GM19455 (cell line): ENCODE results near the gene NCKAP5.

Source experiments
- ATAC-seq: cut with Tn5 transposase; IDR thresholded peaks from one replicate; pipeline ENCODE4 v1.9.1; 2021; ENCODE audit not compliant: unreplicated experiment

The NCKAP5 gene

DNA sequence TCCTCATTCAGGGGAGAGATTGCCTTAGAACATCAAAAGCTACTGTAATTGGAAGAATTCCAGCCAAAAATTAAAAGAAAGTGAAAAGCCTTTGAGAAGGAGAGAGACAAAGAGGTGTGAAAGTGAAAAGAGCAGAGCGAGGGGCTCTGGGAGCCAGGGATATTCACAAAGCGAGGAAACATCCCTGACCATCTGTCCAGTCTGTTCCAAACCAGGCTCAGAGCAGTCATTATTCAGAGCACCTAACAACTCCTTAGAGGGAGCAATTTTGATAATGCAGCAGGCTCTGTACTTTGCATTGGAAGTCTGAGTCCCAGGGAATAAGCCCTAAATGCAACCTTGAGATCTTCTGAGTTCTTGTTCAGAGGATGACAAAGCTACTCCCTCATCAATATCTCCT, 779.2 kb downstream of the NCKAP5 start:
- no peak for ATAC-seq

DNA sequence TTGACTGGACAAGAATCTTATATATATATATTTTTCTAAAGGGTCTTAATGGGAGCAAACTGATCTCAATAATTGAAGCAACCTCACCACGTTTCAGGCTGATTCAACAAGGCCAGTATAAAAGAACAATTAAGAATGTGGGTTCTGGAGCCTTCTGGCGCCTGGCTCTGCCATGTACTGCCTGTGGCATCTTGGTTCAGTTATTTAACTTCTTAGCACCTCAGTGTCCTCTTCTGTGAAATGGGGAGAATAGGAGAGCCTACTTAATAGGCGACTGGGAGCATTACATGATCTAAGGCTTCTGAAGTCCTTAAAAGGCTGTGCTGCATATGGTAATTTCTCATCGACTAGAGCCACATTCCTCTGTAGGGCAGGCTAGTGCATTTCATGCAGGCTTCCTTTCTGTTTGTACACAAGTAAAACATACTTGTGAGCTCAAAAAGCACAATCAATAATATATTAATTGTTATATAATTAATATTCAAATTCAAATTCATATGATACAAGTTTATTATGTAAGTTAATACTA, 779.9 kb downstream of the NCKAP5 start:
- no peak for ATAC-seq

DNA sequence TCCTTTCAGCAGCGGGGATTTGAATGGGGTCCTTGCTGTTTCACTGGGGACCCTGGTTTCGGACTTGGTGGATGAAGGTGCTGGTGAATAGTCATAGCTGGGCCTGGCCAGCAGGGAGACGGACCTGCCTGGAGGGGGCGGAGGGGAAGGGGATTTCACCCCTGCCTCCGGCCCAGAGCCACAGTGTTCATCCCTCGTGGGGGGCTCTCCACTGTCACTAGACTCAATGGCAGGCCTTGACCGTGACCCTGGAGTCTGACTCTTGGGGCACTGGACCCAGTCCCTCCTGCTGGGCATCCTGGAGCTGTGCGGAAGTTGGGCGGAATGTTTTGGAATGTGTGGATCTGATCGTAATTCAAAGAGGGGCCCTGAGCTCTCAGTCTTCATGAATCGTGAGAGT, 784.4 kb downstream of the NCKAP5 start:
- ATAC-seq: no peak

DNA sequence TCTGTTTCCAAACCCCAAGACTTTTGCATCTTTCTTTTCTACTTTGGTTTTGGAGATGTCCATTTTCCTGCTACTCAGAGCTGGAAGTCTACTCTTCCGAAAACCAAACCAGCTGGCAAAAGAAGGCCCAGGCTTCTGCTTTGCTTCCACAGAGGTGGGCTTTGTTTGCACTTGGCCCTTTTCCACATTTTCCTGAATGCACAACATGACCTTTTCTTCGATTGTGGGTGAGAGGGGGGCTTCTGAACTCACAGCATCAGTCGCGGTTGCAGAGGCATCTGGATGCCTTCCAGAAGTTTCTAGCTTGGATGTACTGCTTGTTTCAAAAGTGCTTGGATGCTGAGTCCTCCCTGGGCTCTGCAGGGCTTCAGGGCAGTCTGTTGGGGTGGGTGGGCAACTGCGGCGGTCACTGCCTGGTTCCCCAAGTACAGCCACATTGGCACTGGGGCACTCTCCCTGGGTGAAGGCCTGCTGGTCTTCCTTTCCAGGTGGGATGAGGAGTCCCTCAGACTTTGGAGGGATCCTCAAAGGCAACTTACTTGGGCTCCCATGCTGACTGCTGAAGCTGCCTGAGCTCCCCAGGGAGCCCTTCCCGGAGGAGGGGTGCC, 786.0 kb downstream of the NCKAP5 start:
- ATAC-seq: no peak

DNA sequence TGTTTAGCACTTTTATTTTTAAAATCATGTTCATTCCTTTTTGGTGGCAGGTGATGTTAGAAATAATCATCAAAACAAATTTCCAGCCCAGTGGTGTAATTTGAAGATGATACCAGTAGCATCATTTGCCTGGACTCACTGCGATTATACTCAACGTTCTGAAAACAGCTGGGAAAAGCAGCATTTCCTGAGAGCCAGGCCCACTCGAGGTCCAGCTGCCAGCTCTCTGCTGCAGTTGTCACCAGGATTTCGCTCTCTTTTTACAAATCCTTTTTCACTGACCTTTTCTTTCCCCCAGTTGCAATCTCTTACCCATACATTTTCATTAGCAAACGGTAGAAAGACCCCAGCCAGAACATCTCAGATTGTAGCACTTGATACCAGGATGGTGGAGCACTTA, 787.6 kb downstream of the NCKAP5 start:
- ATAC-seq: no peak

DNA sequence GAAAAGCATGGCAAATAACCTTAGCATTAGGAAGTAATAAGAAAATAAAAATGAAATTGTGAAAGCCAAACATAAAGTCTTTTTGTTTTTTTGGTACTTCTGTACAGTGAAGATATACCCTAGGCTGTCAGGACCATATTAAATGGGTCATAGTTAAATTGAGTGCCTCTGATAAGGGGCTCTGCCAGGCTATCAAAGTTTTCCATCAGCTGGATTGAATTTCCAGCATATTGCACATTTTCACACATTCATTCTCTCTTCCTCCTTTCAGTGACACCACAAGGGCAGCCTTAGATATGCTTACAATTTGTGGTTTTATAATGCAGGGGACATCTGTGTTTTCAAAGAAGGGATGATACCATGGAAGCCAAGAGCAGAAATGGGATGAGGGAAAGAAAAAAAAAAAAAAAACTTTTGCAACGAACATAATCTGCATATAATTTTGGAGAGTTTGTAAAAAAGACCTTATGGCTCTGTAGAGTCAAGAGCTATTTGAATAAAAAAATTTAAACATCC, 789.0 kb downstream of the NCKAP5 start:
- no peak for ATAC-seq

DNA sequence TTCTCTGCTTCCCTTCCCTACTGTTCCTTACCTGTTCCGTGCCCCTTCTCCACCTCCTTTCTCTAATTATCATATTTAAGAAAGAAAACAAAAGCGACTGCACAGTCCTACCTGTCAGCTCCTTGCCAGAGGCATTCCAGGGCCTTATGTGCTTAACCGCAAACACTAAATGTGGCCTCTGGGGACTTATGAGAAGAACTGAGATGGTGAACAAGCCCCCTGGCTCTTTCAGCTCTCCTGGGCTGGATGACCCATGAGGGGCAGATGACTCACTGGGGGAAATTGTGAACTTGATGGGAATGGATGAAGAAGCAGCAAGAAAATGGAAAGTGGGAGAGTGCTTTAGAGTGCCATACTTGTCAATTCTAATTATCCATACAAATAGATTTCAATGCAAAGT, 792.0 kb downstream of the NCKAP5 start:
- no peak for ATAC-seq

DNA sequence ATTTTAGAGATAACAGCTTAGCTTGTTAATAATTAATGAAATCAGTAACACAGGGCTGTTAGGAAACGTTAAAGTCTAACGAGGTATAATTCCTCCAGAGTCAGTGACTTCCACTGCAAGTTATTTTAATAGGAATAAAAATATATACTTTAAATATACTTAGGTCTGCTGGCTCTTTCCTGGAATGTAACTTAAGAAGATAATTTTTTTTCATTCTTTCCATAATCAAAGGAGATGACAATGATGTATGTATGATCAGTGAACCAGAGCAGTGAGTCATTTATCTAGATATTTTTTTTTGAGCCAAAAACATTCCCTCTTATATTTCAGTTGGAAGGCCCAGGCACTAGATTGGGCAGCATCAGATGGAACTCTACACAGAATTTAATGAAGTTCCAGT, 794.1 kb downstream of the NCKAP5 start:
- no peak for ATAC-seq

DNA sequence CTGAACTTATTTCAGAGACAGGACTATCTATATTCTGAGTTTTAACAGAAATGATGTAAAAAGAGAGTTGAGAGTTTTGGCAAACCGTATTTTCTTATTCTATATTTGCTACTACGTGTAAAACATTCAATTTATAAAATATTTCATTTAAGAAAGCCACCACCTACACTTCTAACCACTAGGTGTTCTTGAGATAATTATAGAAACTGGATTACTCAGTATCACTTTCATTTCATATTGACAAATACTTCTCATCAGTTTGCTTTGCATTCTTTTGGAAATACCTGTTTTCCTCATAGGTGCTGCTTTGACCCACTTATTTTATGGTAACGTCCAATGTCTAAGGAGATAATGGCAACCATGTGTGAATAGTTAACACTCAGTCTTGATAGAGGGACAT, 794.9 kb downstream of the NCKAP5 start:
- no peak for ATAC-seq

DNA sequence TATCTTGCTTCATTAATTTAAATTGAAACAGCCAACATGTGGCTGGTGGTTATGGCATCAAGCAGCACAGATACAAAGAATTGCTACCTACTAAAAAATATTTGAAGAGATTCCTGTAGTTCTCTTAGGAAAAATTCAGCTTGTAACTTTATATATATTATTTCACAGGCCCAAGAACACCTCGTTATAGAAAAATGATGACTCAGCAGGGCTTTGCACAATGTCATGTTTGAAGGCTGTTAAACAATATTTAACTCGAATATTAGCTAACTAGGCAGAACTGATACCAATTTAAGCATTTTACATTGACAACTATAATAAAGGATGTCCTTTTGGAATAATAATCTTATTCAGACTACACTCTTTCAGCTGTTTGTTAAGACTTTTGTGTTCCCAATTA, 795.9 kb downstream of the NCKAP5 start:
- no peak for ATAC-seq

DNA sequence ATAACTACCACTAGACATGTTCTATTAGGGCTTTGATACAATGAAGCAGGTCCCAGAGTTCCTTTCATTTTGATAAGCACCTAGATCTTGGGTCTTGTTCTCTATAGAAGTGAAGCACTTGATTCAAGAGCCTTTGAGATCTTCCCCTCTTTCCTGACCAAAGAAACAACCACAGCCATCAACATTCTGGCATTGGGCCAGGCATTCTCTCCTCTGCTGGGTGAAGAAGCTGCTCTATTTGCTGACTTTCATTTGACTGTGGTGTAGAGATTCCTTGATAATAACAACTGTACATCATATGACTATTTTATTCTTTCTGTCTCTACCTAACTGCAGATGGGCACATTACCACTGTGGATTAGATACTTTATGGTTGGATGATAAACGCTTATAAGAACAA, 801.7 kb downstream of the NCKAP5 start:
- no peak for ATAC-seq

DNA sequence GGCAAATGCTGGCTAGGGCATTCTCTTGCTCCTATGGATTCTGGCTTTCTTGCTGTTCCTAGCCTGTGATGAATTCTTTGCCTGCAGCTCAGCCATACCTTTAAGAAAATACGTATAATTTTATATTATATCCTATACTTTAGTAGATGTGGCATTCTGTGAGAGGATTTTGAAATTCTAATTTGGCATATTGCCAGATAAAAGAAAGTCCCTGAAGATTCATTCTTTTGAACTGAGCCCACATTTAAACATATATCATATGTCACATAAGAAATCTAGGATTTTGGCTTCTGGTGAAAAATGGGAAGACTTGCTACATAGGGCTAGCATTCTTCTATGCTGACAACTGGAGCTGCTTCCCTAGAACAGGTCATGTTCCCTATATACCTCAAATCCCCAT, 806.8 kb downstream of the NCKAP5 start:
- ATAC-seq: no peak

DNA sequence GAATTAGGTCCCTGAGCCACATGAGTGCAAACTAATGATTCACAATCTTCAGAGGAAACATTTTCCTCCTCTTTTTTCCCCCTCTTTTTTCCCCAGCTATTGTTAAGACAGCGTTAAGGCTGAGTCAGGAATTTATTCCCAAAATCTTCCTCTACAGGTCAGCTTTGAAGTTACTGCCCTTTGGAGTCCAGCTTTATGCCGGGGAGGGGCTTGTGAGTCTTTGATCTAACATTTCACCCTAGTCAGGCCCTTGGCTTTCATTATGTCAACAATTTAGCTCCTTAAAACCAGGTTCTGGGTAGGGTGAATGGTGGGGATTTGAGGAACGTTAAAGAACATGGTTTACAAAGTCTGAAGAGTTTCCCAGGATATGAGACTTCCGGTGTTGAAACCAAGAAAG, 807.3 kb downstream of the NCKAP5 start:
- ATAC-seq: no peak

DNA sequence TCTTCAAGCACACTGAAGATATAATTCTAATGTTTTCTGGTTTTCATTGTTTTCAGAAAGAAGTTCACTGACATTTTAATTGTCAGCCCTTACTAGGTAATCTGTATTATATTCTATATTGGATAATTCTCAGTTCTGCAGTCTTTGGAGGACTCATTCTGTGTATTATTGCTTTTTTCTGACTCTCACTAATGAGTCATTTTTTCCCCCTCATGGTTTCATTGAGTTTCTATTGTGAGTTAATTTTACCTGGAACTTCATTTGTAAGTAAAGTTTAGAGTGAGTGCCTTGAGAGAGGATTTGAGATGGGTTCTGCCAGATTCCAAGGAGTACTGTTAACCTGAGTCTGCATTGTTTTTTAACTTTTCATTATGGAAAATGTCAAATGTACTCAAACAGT, 807.9 kb downstream of the NCKAP5 start:
- ATAC-seq: no peak

DNA sequence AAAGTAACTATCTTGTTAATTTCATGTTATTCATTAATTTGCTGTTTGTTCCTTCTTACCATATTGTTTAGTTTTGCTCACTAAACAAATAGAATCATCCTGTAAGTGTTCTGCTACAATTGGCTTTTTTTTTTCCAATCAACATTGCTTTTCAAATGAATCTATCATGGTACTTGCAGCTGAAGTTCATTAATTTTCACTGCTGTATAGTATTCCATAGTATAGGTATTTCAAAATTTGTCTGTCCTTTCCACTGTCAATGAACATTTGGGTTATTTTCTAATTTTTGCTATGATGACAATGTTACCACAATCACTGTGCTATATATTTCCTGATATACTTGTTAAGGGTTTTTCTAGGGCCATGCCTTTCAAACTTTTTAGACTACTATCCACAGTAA, 809.3 kb downstream of the NCKAP5 start:
- no peak for ATAC-seq

DNA sequence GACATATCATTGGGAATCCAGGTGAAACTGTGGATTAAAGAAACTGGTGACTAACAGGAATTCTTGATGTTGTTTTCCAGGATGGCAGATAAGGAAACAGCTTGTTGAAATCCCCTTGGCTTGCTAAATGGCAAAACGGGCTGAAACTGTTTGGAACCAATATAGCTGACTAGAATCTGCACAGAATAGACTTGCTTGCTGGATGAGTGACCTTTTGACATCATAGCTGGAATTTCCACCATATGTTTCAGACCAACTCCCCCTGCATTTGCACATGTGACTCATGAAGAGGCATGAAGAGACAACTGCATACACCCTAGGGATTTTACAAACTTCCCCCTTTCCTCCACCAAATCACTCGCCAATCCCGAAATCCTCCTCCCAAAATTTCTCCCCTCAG, 810.6 kb downstream of the NCKAP5 start:
- ATAC-seq: no peak

DNA sequence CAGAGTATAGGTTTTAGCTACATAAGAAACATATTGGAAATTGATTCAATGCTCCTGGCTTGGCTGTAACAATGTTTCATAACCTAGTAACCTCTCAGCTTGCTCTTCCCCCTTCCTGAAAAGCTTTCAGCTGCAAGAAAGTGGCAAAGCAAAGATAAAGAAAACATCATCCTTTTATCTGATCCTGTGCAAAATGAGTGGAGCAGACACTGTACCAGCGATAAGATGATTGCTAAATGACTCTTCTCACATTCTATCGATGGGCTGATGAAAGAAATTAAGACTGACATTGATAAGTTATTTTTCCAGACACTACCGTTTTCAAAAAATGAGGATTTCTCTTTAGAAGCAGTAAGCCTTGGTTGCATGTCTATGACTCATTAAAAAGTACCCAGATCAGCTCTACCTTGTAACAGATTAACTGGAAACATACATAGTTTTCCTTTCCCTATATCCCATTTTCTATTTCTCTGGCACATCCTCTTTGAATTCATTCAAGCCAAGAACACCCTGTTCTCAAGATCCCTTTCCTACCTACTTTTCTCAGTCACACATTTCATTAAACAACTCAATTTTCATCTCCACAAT, 811.2 kb downstream of the NCKAP5 start:
- ATAC-seq: no peak

DNA sequence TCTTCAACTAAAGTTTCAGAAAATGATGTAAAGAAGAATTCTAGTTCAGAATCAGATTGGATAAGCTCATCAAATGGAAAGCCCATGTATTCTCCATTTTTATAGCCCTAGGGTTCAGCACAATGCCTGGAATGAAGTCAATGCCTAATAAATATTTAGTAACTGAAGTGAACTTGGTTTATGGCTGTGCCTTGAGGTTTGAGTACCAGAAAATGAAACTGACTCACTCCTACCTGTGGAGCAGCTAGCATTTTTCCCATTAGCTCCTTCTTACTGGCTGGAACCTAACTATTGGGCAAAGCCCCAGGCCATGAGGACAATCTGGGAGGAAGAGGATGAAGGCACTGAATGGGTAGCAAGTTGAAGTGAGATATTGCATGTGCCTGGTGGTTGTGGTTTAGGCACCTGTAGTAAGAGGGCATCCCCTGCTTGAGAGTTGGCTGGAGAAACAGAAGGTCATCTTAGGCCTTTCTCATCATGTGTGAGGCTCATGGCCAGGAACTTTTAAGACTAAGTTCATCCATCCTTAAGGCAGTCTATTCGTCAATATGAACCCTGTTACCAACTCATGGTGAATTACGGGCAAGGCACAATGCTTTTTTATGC, 813.3 kb downstream of the NCKAP5 start:
- no peak for ATAC-seq

DNA sequence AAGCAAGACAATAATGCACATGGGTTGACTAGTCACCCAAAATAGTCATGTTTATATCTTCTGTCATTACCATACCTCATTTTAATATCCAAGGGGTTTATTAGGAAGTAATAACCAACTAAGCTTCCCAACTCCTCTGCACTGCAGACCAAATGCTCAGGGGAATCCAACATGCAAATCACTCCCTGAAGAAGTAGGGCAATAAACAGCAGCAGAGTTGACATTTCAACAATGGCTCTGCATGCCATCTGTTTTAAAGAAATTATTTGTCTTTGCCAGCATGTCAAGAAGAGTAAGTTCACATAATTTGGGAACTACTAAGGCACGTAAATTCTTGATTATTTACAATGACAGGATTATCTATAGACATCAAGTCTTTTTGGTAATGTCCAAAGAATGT, 813.9 kb downstream of the NCKAP5 start:
- no peak for ATAC-seq

DNA sequence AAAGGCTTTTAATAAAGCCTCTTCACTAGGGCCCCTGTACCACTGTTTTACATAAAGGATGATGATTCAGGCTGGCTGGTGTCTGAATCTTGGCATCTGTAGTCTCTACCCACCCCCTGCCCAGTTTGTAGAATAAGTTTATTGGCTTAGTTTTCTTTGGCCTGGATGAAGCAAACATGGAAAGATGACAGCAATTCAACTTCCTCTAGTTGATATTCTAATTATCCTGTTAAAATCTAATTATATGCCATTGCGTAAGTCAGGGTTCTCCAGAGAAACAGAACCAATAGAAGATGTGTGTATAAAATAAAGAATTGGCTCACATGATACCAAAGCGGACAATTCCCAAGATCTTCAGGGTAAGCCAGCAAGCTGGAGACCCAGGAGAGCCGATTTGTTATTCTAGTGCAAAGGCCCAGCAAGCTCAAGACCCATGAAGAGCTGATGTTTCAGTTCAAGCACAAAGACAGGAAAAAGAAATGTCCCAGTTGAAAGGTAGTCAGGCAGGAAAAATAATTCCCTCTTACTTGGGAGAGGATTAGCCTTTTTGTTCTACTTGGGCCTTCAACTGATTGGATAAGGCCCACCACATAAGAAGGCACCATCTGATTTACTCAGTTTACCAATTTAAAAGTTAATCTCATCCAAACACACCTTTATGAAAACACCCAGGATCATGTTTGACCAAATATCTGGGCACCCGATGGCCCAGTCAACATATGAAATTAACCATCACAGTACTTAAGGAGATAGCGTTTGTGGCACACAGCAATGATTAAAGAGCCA, 815.6 kb downstream of the NCKAP5 start:
- ATAC-seq: no peak

DNA sequence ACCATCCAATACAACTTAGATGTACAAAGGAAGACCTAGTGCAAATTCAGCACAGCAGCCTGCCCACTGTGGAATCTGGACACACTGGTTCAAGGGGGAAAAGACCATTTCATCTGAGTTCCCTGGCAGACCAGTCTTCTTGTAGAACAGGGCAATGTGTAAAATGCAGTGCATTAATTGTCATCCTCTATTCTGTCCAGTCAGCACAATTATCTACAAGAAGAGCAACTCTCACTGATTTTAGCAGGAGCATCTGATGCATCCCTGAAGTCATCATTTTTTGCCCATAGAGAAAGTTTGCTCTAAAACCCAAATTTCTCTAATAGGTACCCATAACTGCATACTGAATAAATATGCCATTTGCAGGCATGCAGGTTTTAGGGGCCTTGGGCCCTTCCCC, 816.4 kb downstream of the NCKAP5 start:
- ATAC-seq: no peak

DNA sequence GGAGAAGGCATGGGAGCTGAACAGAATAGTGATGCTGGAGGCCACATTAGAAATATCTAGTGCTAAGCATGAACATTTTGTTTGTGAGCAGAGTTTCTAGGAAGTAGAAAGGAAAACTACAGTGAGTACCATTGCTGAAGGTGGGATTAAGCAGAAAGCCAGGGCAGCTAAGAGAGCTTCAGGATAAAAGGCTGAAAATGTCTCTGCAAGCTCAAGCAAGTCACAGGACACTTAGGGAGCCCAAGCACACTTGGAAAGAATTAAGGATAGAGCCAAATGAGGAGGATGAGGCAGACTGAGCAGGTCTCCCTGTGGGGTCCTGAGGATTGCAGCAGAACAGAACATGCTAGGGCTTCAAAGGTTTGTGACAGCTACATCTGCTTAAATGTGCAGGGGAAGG, 817.7 kb downstream of the NCKAP5 start:
- ATAC-seq: no peak
